Osteocyte (in vitro differentiated cells): ENCODE results near the gene C10orf90. TPM values are rescaled to one million over a fixed set of nuclear protein-coding genes. Genes with fewer than 3 reads are reported as not detected.
"Not testable (repeated sequence)": the region's sequence is repeated elsewhere in the genome, so short reads cannot be mapped to it uniquely, and the experiment has no call there.

ENCODE experiments used
- DNase-seq: peaks from one replicate; pipeline ENCODE4 v3.0.0; 2021; ENCODE audit warnings: mixed read lengths; ENCODE audit not compliant: unreplicated experiment; ENCODE audit errors: extremely low spot score
- H3K27ac Mint-ChIP-seq: one replicate; pipeline ENCODE4 v1.8.0; 2021; ENCODE audit warnings: mild to moderate bottlenecking, mixed read lengths; ENCODE audit not compliant: unreplicated experiment
- H3K27me3 Mint-ChIP-seq: one replicate; pipeline ENCODE4 v1.8.0; 2021; ENCODE audit warnings: mixed read lengths; ENCODE audit not compliant: unreplicated experiment
- H3K36me3 Mint-ChIP-seq: one replicate; pipeline ENCODE4 v1.8.0; 2021; ENCODE audit warnings: mixed read lengths; ENCODE audit not compliant: unreplicated experiment
- H3K4me1 Mint-ChIP-seq: one replicate; pipeline ENCODE4 v1.8.0; 2021; ENCODE audit warnings: mixed read lengths; ENCODE audit not compliant: unreplicated experiment
- H3K4me3 Mint-ChIP-seq: one replicate; pipeline ENCODE4 v1.8.0; 2021; ENCODE audit warnings: mild to moderate bottlenecking, moderate library complexity, mixed read lengths; ENCODE audit not compliant: unreplicated experiment
- H3K9me3 Mint-ChIP-seq: one replicate; pipeline ENCODE4 v1.8.0; 2021; ENCODE audit warnings: mixed read lengths; ENCODE audit not compliant: unreplicated experiment
- CTCF ChIP-seq: fragments of 200-600 bp; sonication (generic); IDR thresholded peaks from 2 replicates; pipeline ENCODE4 v1.5.0; 2021; ENCODE audit warnings: antibody characterized with exemption, mild to moderate bottlenecking, moderate library complexity
- total RNA-seq: library from RNA; stranded (reverse); gene quantifications from 2 replicates; pipeline ENCODE4 v1.2.1, GENCODE V29; 2021

The C10orf90 gene
- total RNA-seq, 1 donor from 2014 or later: not detected

- no peak for DNase-seq
- no peak overlapping the region for H3K4me3 Mint-ChIP-seq
- peaks cover 13% of the 10 kb centered on the region for H3K9me3 Mint-ChIP-seq
- no peak for TF ChIP-seq CTCF
- no peaks in the 10 kb centered on the region for H3K27me3 Mint-ChIP-seq
- H3K4me1 Mint-ChIP-seq: peaks cover 31% of the 10 kb centered on the region
- H3K36me3 Mint-ChIP-seq: peaks cover 15% of the 10 kb centered on the region
- no peak overlapping the region for H3K27ac Mint-ChIP-seq
Observed at GRCh38 chr10:126380352-126381076, 290.0 kb downstream of the C10orf90 start.

GRCh38 chr10:126379166-126379565, 291.3 kb downstream of the C10orf90 start:
- H3K4me3 Mint-ChIP-seq, DNase-seq, H3K27ac Mint-ChIP-seq, H3K27me3 Mint-ChIP-seq: not testable (repeated sequence)
- Mint-ChIP-seq H3K4me1 (peaks cover 26% of the 10 kb centered on the region), H3K36me3 (peaks cover 21% of the 10 kb centered on the region), H3K9me3 (peaks cover 21% of the 10 kb centered on the region)

GRCh38 chr10:126376956-126377355, 293.5 kb downstream of the C10orf90 start:
- H3K4me3 Mint-ChIP-seq: no peak overlapping the region
- H3K4me1 Mint-ChIP-seq: peaks cover 44% of the 10 kb centered on the region
- DNase-seq: no peak
- peak overlapping the region; percentile 33 for H3K27ac Mint-ChIP-seq
- H3K9me3 Mint-ChIP-seq: peaks cover 12% of the 10 kb centered on the region
- TF ChIP-seq CTCF: no peak
- H3K27me3 Mint-ChIP-seq: no peaks in the 10 kb centered on the region
- H3K36me3 Mint-ChIP-seq: peaks cover 15% of the 10 kb centered on the region

DNA sequence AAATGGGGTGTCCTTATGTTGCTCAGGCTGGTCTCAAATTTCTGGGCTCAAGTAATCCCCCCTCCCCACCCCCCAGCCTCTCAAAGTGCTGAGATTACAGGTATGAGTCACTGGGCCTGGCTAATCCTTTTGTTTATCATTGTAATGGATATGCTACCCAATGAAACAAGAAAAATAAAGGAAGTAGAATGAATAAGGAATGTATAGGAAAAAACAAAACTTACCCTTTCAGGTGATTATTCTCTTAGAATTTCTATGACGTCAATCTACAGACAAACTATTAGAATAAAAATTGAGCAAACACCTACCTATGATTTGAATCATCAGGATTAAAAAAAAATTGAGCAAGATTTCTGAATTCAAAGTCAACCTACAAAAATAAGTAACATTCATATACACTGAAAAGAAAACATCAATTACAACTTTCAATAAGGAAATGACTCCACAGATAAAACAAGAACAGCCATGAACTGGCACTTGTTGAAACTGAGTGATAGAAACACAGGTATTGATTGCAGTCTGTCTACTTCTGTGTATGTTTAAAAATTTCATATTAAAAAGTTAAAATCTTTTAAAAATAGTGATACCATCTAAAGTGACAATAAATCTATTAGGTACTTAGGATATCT, 294.5 kb downstream of the C10orf90 start:
- DNase-seq: no peak
- peaks cover 14% of the 10 kb centered on the region for H3K36me3 Mint-ChIP-seq
- no peak overlapping the region for H3K27ac Mint-ChIP-seq
- peaks cover 12% of the 10 kb centered on the region for H3K9me3 Mint-ChIP-seq
- peaks cover 44% of the 10 kb centered on the region for H3K4me1 Mint-ChIP-seq
- TF ChIP-seq CTCF: no peak
- no peak overlapping the region for H3K4me3 Mint-ChIP-seq
- no peaks in the 10 kb centered on the region for H3K27me3 Mint-ChIP-seq

DNA sequence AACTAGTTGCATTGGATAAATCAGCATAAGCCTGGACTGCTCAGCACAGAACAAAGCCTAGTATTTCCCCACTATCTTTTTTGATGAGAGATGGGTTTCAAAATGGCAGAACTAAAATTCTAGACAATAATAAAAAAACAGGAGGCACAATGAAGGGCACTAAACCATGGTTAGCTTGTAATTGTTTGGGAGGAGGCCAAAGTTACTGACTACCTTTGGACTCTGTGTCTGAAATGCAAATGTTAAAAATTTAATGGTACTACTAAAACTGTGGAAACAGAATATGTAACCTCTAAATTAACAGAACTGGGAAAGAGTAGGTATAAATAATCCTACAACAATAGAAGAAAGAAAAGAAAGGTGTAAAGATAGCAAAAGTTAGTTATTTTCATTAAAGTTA, 295.2 kb downstream of the C10orf90 start:
- Mint-ChIP-seq H3K4me1 (peaks cover 37% of the 10 kb centered on the region), H3K9me3 (peaks cover 12% of the 10 kb centered on the region), H3K27me3 (no peaks in the 10 kb centered on the region), H3K27ac (no peak overlapping the region), H3K4me3 (no peak overlapping the region), H3K36me3 (peaks cover 12% of the 10 kb centered on the region)
- no peak for DNase-seq
- no peak for TF ChIP-seq CTCF

Other genes starting within 250 kb of the C10orf90 start
- gene DOCK1, start 234.7 kb upstream of the C10orf90 start, total RNA-seq: 66.3 and 68.7 TPM in 2 replicates